ENCODE results near the gene CSPG4.
"Not testable (repeated sequence)": the region's sequence is repeated elsewhere in the genome, so short reads cannot be mapped to it uniquely, and the experiment has no call there.

The CSPG4 gene

GRCh38 chr15:75686212-75686642 is 26.4 kb downstream of the CSPG4 start:
- not testable (repeated sequence) for DNase-seq

- DNase-seq, result no peak
Measured at GRCh38 chr15:75685195-75685594, 27.5 kb downstream of the CSPG4 start.

- DNase-seq, result no peak
Measured at GRCh38 chr15:75684648-75685047, 28.0 kb downstream of the CSPG4 start.

- not testable (repeated sequence) for DNase-seq
Measured at GRCh38 chr15:75683646-75684312, 28.9 kb downstream of the CSPG4 start.

GRCh38 chr15:75682181-75683135 is 30.2 kb downstream of the CSPG4 start:
- no peak for DNase-seq

GRCh38 chr15:75680007-75680789 is 32.5 kb downstream of the CSPG4 start:
- DNase-seq, result no peak

- DNase-seq, result not testable (repeated sequence)
Measured at GRCh38 chr15:75678324-75678690, 34.3 kb downstream of the CSPG4 start.

- DNase-seq, result no peak
Measured at GRCh38 chr15:75677465-75678323, 35.0 kb downstream of the CSPG4 start.

- no peak for DNase-seq
Measured at GRCh38 chr15:75676688-75677464, 35.8 kb downstream of the CSPG4 start.

- DNase-seq, result no peak
Measured at GRCh38 chr15:75675579-75676404, 36.9 kb downstream of the CSPG4 start.

GRCh38 chr15:75674366-75674765 is 38.3 kb downstream of the CSPG4 start:
- no peak for DNase-seq

- DNase-seq, result no peak
Measured at GRCh38 chr15:75673426-75674235, 39.0 kb downstream of the CSPG4 start.

GRCh38 chr15:75672646-75673425 is 39.8 kb downstream of the CSPG4 start:
- no peak for DNase-seq

- DNase-seq, result no peak
Measured at GRCh38 chr15:75671730-75672602, 40.7 kb downstream of the CSPG4 start.

- no peak for DNase-seq
Measured at GRCh38 chr15:75669879-75670212, 42.8 kb downstream of the CSPG4 start.

GRCh38 chr15:75669191-75669878 is 43.3 kb downstream of the CSPG4 start:
- DNase-seq, result no peak

GRCh38 chr15:75666823-75667501 is 45.7 kb downstream of the CSPG4 start:
- DNase-seq, result no peak

Data from NCI-H2029 treated with DMSO at 0.1 percent for 48 hours (cell line).